Colon (tissue), 2 donors: ENCODE results near the gene FAR1.
"Not testable (repeated sequence)": the region's sequence is repeated elsewhere in the genome, so short reads cannot be mapped to it uniquely, and the experiment has no call there.

Experiments
- FAIRE-seq: peaks from 2 replicates; lab custom pipeline; 2012; peaks lifted over from hg19 to GRCh38; lab: Jason Lieb, UNC
- donor health status: control.
- donor health status: control.

The FAR1 gene

GRCh38 chr11:13705710-13706109 is 37.2 kb downstream of the FAR1 start:
- FAIRE-seq, result no peak

- no peak for FAIRE-seq
Observed at GRCh38 chr11:13713982-13714381, 45.5 kb downstream of the FAR1 start.

GRCh38 chr11:13717331-13717730 is 48.9 kb downstream of the FAR1 start:
- FAIRE-seq, result no peak

- no peak for FAIRE-seq
Observed at GRCh38 chr11:13718394-13718793, 49.9 kb downstream of the FAR1 start.

- FAIRE-seq, result no peak
Observed at GRCh38 chr11:13720940-13721339, 52.5 kb downstream of the FAR1 start.

- no peak for FAIRE-seq
Observed at GRCh38 chr11:13721760-13722159, 53.3 kb downstream of the FAR1 start.

GRCh38 chr11:13726456-13726855 is 58.0 kb downstream of the FAR1 start:
- FAIRE-seq, result no peak

GRCh38 chr11:13728076-13728475 is 59.6 kb downstream of the FAR1 start:
- no peak for FAIRE-seq

GRCh38 chr11:13734530-13734929 is 66.1 kb downstream of the FAR1 start:
- no peak for FAIRE-seq

GRCh38 chr11:13745165-13745564 is 76.7 kb downstream of the FAR1 start:
- FAIRE-seq, result no peak

- not testable (repeated sequence) for FAIRE-seq
Observed at GRCh38 chr11:13753316-13753715, 84.8 kb downstream of the FAR1 start.

GRCh38 chr11:13759050-13759449 is 90.6 kb downstream of the FAR1 start:
- no peak for FAIRE-seq

- FAIRE-seq, result no peak
Observed at GRCh38 chr11:13760115-13760514, 91.6 kb downstream of the FAR1 start.

GRCh38 chr11:13761250-13761649 is 92.8 kb downstream of the FAR1 start:
- FAIRE-seq, result no peak

GRCh38 chr11:13761716-13762115 is 93.2 kb downstream of the FAR1 start:
- no peak for FAIRE-seq

GRCh38 chr11:13762718-13763117 is 94.2 kb downstream of the FAR1 start:
- no peak for FAIRE-seq

GRCh38 chr11:13763341-13763740 is 94.9 kb downstream of the FAR1 start:
- no peak for FAIRE-seq

GRCh38 chr11:13765886-13766285 is 97.4 kb downstream of the FAR1 start:
- no peak for FAIRE-seq

GRCh38 chr11:13767471-13767870 is 99.0 kb downstream of the FAR1 start:
- no peak for FAIRE-seq

GRCh38 chr11:13769188-13769587 is 100.7 kb downstream of the FAR1 start:
- no peak for FAIRE-seq

GRCh38 chr11:13771151-13771550 is 102.7 kb downstream of the FAR1 start:
- no peak for FAIRE-seq

GRCh38 chr11:13772223-13773046 is 104.0 kb downstream of the FAR1 start:
- FAIRE-seq, result no peak

- no peak for FAIRE-seq
Observed at GRCh38 chr11:13775471-13775870, 107.0 kb downstream of the FAR1 start.

GRCh38 chr11:13776134-13776815 is 107.8 kb downstream of the FAR1 start:
- no peak for FAIRE-seq
